PC-3 (cell line): ENCODE data around the gene TCEANC2. TPM values are rescaled to one million over a fixed set of nuclear protein-coding genes. Genes with fewer than 3 reads are reported as not detected.
"Not testable (repeated sequence)": the region's sequence is repeated elsewhere in the genome, so short reads cannot be mapped to it uniquely, and the experiment has no call there.

Experiments used
- ATAC-seq: fragments of 200-7000 bp; cut with Tn5 transposase; 2 replicates; pipeline ENCODE4 v1.9.1; 2020; ENCODE audit warnings: mild to moderate bottlenecking, moderate library complexity
- BruUV-seq: library from RNA; stranded (reverse); fragments of 400-500 nt; replicated peaks from 2 replicates; lab custom pipeline; 2021; lab: Mats Ljungman, UMichigan
- CTCF ChIA-PET: fragments of 300-600 bp; sonication (Branson Sonifier 250); formaldehyde crosslinking; loops from one replicate; lab custom pipeline; 2022; ENCODE audit warnings: antibody characterized with exemption; lab: Charles Lee
- POLR2A ChIA-PET: fragments of 300-600 bp; sonication (Branson Sonifier 250); formaldehyde crosslinking; loops from one replicate; lab custom pipeline; 2022; ENCODE audit warnings: antibody characterized with exemption; ENCODE audit not compliant: unreplicated experiment; lab: Charles Lee
- DNase-seq: peaks from one replicate; pipeline ENCODE4 v3.0.0-alpha.2; 2015
- H2AFZ ChIP-seq: fragments of 300-600 bp; sonication (generic); 2 replicates; pipeline ENCODE4 v1.6.0; 2016; ENCODE audit warnings: antibody characterized with exemption, low read length
- H3F3A ChIP-seq: fragments of 300-600 bp; sonication (generic); one replicate; pipeline ENCODE4 v1.6.0; 2017; ENCODE audit warnings: antibody characterized with exemption, low read length, control low read depth, mild to moderate bottlenecking; ENCODE audit not compliant: unreplicated experiment
- H3K27ac ChIP-seq: fragments of 300-600 bp; sonication (generic); 2 replicates; pipeline ENCODE4 v1.5.1; 2016; ENCODE audit warnings: mild to moderate bottlenecking, low read length
- H3K27me3 ChIP-seq: fragments of 300-600 bp; sonication (generic); 2 replicates; pipeline ENCODE4 v1.6.1; 2016; ENCODE audit warnings: low read length, mixed read lengths
- H3K36me3 ChIP-seq: fragments of 300-600 bp; sonication (generic); 2 replicates; pipeline ENCODE4 v1.6.1; 2016; ENCODE audit warnings: low read depth, mixed run types, low read length, mixed read lengths
- H3K4me1 ChIP-seq: fragments of 300-600 bp; sonication (generic); 2 replicates; pipeline ENCODE4 v1.5.1; 2016; ENCODE audit warnings: low read length; ENCODE audit not compliant: insufficient read depth
- H3K4me2 ChIP-seq: fragments of 300-600 bp; sonication (generic); 2 replicates; pipeline ENCODE4 v1.6.0; 2016; ENCODE audit warnings: low read length
- H3K4me3 ChIP-seq: fragments of 300-600 bp; sonication (generic); 2 replicates; pipeline ENCODE4 v1.5.1; 2016; ENCODE audit warnings: mild to moderate bottlenecking, low read length, mixed read lengths
- H3K79me2 ChIP-seq: fragments of 300-600 bp; sonication (generic); 2 replicates; pipeline ENCODE4 v1.6.1; 2017; ENCODE audit warnings: low read length, mixed read lengths
- H3K9ac ChIP-seq: fragments of 300-600 bp; sonication (generic); 2 replicates; pipeline ENCODE4 v1.6.0; 2016; ENCODE audit warnings: mild to moderate bottlenecking, low read length
- H3K9me2 ChIP-seq: fragments of 300-600 bp; sonication (generic); replicated peaks from 2 replicates; pipeline ENCODE4 v1.6.1; 2016; ENCODE audit warnings: mixed run types, low read length, mixed read lengths
- H3K9me3 ChIP-seq: fragments of 300-600 bp; sonication (generic); 2 replicates; pipeline ENCODE4 v1.6.1; 2016; ENCODE audit warnings: low read length, mixed read lengths
- H4K20me1 ChIP-seq: fragments of 300-600 bp; sonication (generic); 2 replicates; pipeline ENCODE4 v1.6.1; 2016; ENCODE audit warnings: low read length, mixed read lengths
- EZH2 ChIP-seq: fragments of 300-600 bp; sonication (generic); IDR thresholded peaks from one replicate; pipeline ENCODE4 v1.6.1; 2017; ENCODE audit warnings: antibody characterized with exemption, mild to moderate bottlenecking, low read length; ENCODE audit not compliant: unreplicated experiment
- EZH2phosphoT487 ChIP-seq: fragments of 300-600 bp; sonication (generic); IDR thresholded peaks from 2 replicates; pipeline ENCODE4 v1.6.1; 2018; ENCODE audit warnings: mild to moderate bottlenecking, antibody characterized with exemption, low read length, borderline replicate concordance
- intact Hi-C: fragments of 100-400 bp; cut with micrococcal nuclease; formaldehyde crosslinking; loops from 2 replicates; pipeline ENCODE4 v1.9.0; 2023
- total RNA-seq: library from RNA; depleted of rRNA; stranded (reverse); fragments of >200 nt; gene quantifications from 2 replicates; pipeline ENCODE4 v1.2.3, GENCODE V29; 2014
- TF ChIP-seq, protein P1 (sequence below): fragments of 300-600 bp; sonication (generic); conservative IDR thresholded peaks from 2 replicates; pipeline ENCODE4 v1.5.1; 2017; ENCODE audit warnings: antibody characterized with exemption, low read depth, mild to moderate bottlenecking, low read length

The TCEANC2 gene
- total RNA-seq, 1 experiment from 2014 or later, result 4.2 TPM

DNA sequence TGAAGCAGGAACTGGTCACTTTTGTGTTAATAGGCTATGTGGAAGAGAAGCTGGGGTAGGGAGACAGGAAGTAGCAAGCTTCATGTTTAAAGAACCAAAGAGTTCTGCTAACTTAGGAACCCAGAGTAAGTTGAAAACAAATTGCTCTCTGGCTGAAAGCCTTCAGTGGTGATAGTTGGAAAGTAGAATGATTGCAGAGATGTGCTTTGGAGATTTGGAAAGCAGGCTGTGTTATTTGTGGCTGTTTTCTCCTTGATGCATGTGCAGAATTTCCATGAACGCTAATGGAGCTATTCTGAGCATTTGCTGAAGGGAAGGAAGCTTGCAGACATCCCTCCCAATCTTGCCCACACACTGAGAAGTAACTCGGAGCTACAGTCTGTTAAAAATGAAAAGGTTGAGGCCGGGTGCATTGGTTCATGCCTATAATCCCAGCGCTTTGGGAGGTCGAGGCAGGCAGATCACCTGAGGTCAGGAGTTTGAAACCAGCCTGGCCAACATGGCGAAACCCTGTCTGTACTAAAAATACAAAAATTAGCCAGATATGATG is 45.7 kb downstream of the TCEANC2 start:
- Histone ChIP-seq H2AFZ (no peak overlapping the region), H3K36me3 (no peaks in the 10 kb centered on the region), H3K4me1 (peaks cover 7% of the 10 kb centered on the region), H3K4me2 (no peak overlapping the region), H3K27ac (no peak overlapping the region), H3K79me2 (no peaks in the 10 kb centered on the region), H4K20me1 (no peaks in the 10 kb centered on the region), H3K9ac (no peak overlapping the region), H3K27me3 (no peaks in the 10 kb centered on the region), H3K9me2 (no peaks in the 10 kb centered on the region), H3K9me3 (no peaks in the 10 kb centered on the region), H3K4me3 (no peak overlapping the region), H3F3A (no peaks in the 10 kb centered on the region)
- POLR2A ChIA-PET, result interaction anchor here (0.5 kb wide), 1 partner anchor 175 kb away, joined by 9 read pairs; no protein-coding TSS in a partner anchor
- TF ChIP-seq EZH2phosphoT487, result no peak
- TF ChIP-seq EZH2, result no peak
- TF ChIP-seq, protein P1, sequence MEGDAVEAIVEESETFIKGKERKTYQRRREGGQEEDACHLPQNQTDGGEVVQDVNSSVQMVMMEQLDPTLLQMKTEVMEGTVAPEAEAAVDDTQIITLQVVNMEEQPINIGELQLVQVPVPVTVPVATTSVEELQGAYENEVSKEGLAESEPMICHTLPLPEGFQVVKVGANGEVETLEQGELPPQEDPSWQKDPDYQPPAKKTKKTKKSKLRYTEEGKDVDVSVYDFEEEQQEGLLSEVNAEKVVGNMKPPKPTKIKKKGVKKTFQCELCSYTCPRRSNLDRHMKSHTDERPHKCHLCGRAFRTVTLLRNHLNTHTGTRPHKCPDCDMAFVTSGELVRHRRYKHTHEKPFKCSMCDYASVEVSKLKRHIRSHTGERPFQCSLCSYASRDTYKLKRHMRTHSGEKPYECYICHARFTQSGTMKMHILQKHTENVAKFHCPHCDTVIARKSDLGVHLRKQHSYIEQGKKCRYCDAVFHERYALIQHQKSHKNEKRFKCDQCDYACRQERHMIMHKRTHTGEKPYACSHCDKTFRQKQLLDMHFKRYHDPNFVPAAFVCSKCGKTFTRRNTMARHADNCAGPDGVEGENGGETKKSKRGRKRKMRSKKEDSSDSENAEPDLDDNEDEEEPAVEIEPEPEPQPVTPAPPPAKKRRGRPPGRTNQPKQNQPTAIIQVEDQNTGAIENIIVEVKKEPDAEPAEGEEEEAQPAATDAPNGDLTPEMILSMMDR, result no peak
- ATAC-seq (no peak), DNase-seq (no peak)
- intact Hi-C loops, result no loop called here
- CTCF ChIA-PET, result interaction anchor here (0.6 kb wide), 1 partner anchor 390 kb away, joined by 3 read pairs; no protein-coding TSS in a partner anchor
- BruUV-seq, result no TSS peak

DNA sequence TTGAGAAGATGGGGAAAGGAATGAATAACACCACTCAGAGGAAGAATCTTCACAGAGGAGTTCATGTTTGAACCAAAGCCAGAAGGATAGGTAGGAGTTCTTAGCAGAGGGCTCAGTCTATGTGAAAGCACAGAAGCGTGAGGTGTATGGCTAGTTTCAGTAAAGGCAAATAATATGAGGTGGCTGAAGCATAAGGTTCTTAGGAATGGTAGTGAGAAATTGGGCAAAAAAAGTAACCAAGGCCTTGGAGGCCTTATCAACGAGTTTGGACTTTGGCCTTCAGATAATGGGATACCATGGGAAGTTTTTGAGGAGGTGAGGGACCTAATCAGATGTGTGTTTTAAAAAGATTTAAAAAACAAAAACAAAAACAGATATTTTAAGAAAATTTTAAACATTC is 47.1 kb downstream of the TCEANC2 start:
- H4K20me1 ChIP-seq, result no peaks in the 10 kb centered on the region
- H3K9me3 ChIP-seq, result no peaks in the 10 kb centered on the region
- no peak overlapping the region for H3K9ac ChIP-seq
- H3K9me2 ChIP-seq, result no peaks in the 10 kb centered on the region
- ATAC-seq (no peak), DNase-seq (no peak)
- H3K4me3 ChIP-seq, result no peak overlapping the region
- CTCF ChIA-PET, result no interaction called here
- H3K27me3 ChIP-seq, result no peaks in the 10 kb centered on the region
- H3K27ac ChIP-seq, result no peak overlapping the region
- H3F3A ChIP-seq, result no peaks in the 10 kb centered on the region
- no peak overlapping the region for H2AFZ ChIP-seq
- H3K4me1 ChIP-seq, result no peaks in the 10 kb centered on the region
- POLR2A ChIA-PET, result no interaction called here
- no peaks in the 10 kb centered on the region for H3K79me2 ChIP-seq
- BruUV-seq, result no TSS peak
- intact Hi-C loops, result no loop called here
- TF ChIP-seq EZH2 (no peak), EZH2phosphoT487 (no peak)
- TF ChIP-seq, protein P1, result no peak
- no peaks in the 10 kb centered on the region for H3K36me3 ChIP-seq
- no peak overlapping the region for H3K4me2 ChIP-seq

GRCh38 chr1:54103414-54103813 is 50.0 kb downstream of the TCEANC2 start:
- Histone ChIP-seq H3K27ac (no peak overlapping the region), H4K20me1 (no peaks in the 10 kb centered on the region), H3K9me2 (no peaks in the 10 kb centered on the region), H3F3A (no peaks in the 10 kb centered on the region), H3K4me2 (no peak overlapping the region), H3K79me2 (no peaks in the 10 kb centered on the region), H3K27me3 (no peaks in the 10 kb centered on the region), H3K4me1 (no peaks in the 10 kb centered on the region), H2AFZ (no peak overlapping the region), H3K36me3 (no peaks in the 10 kb centered on the region), H3K9ac (no peak overlapping the region), H3K4me3 (no peak overlapping the region), H3K9me3 (no peaks in the 10 kb centered on the region)
- DNase-seq (no peak), ATAC-seq (no peak)
- intact Hi-C loops, result no loop called here
- ChIA-PET CTCF (no interaction called here), POLR2A (no interaction called here)
- no TSS peak for BruUV-seq
- TF ChIP-seq EZH2 (no peak), EZH2phosphoT487 (no peak)
- TF ChIP-seq, protein P1, result no peak

DNA sequence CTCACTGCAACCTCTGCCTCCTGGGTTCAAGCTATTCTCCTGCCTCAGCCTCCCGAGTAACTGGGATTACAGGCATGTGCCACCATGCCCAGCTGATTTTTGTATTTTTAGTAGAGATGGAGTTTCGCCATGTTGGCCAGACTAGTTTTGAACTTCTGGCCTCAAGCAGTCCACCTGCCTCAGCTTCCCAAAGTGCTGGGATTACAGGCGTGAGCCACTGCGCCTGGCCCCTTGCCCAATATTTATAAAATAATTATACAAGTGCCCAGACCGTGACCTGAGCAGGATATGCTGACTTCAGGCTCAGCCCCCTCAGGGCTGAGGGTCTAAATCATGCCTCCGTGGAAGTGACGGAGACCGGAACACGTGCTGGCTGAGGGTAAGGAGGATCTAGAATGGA is 51.2 kb downstream of the TCEANC2 start:
- H3K4me2 ChIP-seq, H2AFZ ChIP-seq, H3K9me3 ChIP-seq, ATAC-seq, H3K79me2 ChIP-seq, CTCF ChIA-PET, DNase-seq, H3K27ac ChIP-seq, H3K36me3 ChIP-seq, BruUV-seq, H3K9me2 ChIP-seq, H3F3A ChIP-seq, POLR2A ChIA-PET, H3K4me3 ChIP-seq, intact Hi-C loops, H4K20me1 ChIP-seq, H3K9ac ChIP-seq, H3K27me3 ChIP-seq, H3K4me1 ChIP-seq: not testable (repeated sequence)
